ENCODE data around the gene RAD51B.

DNA sequence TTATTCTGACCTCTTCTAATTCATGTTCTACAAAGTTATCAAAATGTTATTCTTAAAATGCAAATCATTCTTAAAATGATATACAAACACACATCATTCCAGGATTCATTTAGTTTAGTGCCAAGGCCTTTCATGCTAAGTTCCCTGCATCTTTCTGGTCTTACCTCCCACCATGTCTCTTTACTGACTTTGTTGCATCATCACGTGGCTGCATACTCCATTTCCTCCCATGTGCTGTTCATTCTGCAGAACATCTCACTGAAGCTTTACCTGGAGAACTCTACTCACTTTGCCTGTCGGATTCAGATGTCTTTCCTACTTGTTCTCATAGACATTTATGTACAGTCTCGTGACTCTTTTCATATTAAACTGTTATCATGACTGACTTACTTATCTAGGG is 278.1 kb downstream of the RAD51B start:
- TF ChIP-seq, protein P1, sequence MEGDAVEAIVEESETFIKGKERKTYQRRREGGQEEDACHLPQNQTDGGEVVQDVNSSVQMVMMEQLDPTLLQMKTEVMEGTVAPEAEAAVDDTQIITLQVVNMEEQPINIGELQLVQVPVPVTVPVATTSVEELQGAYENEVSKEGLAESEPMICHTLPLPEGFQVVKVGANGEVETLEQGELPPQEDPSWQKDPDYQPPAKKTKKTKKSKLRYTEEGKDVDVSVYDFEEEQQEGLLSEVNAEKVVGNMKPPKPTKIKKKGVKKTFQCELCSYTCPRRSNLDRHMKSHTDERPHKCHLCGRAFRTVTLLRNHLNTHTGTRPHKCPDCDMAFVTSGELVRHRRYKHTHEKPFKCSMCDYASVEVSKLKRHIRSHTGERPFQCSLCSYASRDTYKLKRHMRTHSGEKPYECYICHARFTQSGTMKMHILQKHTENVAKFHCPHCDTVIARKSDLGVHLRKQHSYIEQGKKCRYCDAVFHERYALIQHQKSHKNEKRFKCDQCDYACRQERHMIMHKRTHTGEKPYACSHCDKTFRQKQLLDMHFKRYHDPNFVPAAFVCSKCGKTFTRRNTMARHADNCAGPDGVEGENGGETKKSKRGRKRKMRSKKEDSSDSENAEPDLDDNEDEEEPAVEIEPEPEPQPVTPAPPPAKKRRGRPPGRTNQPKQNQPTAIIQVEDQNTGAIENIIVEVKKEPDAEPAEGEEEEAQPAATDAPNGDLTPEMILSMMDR (IDR thresholded peaks at IDR 0.05) = no peak
- TF ChIP-seq POLR2AphosphoS5 (IDR thresholded peaks at IDR 0.05) = no peak
